ENCODE data around the gene SMIM45.
"Not testable (repeated sequence)": the region's sequence is repeated elsewhere in the genome, so short reads cannot be mapped to it uniquely, and the experiment has no call there.

SMIM45 gene

DNA sequence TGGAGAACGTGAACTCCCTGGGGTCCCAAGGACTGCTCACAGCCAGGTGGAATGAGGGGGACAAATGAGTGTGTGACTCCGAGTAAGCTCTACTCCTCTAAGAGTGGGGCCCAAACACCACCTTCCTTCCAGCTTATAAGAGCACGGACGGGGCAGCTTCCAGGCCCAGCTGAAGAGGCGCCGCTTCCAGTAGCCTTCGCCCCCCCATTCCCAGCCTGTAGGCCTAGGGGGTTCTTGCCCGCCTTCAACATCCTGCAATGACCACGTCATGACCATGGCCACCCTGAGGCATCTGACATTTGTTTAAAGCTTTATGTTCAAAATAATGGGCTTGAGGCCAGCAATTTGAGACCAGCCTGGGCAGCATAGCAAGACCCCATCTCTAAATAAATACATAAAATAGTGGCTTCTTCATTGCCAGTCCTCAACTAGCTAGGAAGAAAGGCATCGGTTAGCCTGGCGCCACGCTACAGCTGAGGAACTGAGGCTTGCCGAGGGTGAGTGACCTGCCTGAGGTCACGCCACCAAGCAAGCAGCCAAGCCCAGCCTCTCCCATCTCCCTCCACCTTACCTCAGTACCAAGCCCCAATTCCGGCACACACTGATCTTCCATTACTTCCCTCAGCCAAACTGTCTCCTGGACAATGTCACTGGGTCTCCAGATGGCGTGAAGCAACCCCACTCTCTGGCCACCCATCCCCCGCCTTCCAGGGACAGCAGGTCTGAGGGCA, 17.5 kb upstream of the SMIM45 start:
- no peak for DNase-seq (ENCODE audit: low read depth in 2 of 2)

DNA sequence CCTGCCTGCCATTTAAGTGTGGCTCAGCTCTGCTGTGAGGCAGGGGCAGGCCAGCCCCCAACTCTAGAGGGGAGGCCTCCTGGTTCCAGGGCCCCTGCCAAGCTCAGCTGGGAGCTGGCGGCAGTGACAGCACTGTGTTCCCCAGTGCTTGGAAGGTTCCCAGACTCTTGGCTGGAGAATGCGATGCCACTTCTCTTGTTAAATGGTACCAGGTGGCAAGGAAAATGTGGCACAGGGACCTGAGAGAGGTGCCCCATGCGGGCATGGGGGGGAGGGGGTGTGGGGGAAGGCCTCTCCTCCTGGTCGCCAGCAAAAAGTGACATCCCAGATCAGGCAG, 17.0 kb upstream of the SMIM45 start:
- DNase-seq (ENCODE audit: low read depth in 2 of 2), result no peak

DNA sequence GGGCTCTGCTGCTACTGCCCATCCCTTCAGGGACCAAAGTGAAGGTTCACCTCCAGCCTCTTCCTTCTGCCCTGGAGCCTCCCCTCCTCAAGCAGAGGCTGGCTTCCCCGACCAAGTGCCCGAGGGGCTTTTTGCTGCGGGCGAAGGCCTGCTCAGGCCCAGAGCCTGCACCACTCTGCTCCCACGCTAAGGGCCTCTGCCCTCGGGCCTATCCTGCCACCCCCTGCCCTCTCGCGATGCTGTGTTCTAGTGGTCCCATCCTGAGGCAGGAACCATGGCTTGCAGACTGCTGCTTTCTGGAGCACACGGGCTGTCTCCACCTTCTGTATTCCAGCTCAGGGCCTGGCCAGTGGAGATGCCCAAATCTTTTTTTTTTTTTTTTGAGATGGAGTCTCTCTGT, 16.4 kb upstream of the SMIM45 start:
- no peak for DNase-seq (ENCODE audit: low read depth in 2 of 2)

GRCh38 chr22:41936894-41937169, 15.1 kb upstream of the SMIM45 start:
- no peak for DNase-seq (ENCODE audit: low read depth in 2 of 2)

DNA sequence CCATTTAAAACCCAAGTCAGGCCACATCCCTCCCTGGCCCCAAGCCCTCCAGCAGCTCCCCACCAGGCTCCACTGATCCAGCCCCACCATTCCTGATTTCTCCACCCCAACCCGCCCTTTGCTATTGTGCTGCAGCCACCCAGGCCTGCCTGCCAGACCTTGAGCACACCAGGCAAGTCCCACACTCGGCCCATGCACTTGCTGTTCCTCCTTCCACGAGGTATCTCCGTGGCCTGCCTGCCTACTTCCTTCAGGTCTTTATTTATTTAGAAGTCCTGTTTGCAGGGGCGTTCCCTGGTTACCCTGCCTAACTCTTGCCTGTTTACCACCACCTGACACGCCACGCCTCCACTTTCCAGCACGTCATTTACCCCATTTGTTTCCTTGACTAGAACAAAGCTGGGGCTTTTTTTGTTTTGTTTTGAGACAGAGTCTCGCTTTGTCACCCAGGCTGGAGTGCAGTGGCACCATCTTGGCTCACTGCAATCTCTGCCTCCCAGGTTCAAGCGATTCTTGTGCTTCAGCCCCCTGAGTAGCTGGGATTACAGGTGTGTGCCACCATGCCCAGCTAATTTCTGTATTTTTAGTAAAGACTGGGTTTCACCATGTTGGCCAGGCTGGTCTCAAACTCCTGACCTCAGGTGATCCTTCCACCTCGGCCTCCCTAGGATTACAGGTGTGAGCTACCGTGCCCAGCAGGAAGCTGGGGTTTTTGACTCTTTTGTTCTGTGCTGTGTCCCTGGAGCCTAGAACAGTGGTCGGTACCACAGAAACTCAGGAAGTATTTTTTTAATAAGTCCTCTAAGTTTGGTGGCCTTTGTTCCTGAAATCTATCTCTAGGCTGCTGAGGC, 11.7 kb upstream of the SMIM45 start:
- DNase-seq (ENCODE audit: low read depth in 2 of 2), result peak; percentile 94 to 95

DNA sequence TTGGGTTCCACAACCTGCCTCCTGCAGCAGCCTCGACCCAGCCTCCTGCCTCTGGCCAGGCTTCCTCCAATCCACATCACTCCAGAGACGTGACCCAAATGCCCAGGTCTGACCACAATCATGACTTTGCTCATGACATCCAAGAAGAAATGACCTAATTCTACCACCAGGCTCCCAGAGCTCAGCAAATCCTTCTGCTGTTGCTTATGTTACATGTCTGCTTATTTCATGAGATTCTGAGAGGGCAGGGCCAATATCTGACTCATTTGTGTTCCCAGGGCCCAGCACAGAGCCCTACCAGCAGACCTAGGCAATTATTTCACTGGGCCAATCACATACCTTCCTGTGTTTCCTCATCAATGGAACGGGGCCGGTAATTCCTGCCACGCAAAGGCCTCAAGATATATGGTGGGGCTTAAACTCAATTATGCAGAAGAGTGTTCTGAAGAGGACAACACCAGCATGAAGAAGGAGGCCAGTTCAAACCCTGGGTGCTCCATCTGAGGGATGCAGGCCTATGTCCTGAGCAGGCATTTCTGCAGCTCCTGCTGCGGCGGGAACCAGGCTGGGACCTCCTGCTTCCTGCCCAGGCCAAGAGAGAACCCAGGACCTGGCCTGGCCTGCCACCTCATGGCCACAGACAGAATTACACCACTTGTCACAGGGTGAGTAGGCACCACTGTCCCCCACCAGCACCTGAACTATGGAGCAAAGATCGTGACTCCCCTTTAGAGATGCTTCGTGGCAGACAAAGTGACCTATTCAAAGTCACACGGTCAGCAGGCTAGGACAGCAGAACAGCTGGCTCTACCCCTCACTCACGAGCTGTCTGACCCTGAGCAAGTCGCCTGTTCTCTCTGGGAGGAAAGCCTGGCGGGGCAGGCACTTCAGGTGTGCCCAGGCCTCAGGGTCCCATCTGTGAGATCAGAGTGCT, 10.9 kb upstream of the SMIM45 start:
- DNase-seq (ENCODE audit: low read depth in 2 of 2), result peak; percentile 69 to 79

GRCh38 chr22:41943661-41944209, 8.2 kb upstream of the SMIM45 start:
- no peak for DNase-seq (ENCODE audit: low read depth in 2 of 2)

DNA sequence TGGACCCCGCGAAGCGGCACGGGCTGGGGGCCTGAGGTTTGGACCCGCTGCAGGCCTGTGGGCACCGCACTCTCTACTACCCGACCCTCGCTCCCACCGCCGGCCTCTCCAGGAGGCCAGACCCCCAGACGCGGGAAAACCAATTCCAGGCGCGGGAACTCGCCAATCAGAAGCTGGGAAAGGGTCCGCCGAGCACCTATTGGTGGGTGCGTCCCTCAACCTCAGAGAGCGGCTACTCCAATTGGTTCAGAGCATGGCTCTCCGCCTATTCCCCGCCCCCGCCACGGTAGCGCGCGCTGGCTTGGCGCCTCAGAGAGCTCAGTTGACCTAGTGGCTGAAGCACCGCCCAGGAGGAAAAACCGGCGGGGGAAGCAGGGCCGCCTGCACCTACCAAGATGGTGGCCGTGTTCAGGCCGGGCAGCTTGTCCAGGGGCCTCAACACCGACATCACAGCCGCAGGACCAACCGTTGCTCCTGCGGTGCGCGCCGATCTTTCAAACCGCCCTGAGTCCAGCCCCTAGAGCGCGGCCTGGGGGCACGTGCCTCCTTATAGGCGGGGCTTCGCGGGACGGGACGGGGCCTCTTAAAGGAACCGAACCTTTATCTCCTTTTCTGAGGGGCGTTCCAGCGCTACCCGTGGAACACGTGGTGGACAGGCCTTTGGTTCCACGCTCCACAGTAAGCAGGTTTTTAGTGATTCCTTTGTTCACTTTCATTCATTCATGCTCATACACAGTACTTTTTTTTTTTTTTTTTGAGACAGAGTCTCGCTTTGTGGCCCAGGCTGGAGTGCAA, 5.1 kb upstream of the SMIM45 start, which contains the start of gene CENPM:
TSS of gene CENPM (minus strand) at position 524 of the 795 bp plus-strand sequence. CDS start at position 448, 76 bp downstream.
- peak; percentile 91 to 93 for DNase-seq (ENCODE audit: low read depth in 2 of 2)

- DNase-seq (ENCODE audit: low read depth in 2 of 2), result no peak
Observed at GRCh38 chr22:41947424-41948080, 4.4 kb upstream of the SMIM45 start.

GRCh38 chr22:41948142-41948541, 3.8 kb upstream of the SMIM45 start:
- no peak for DNase-seq (ENCODE audit: low read depth in 2 of 2)

GRCh38 chr22:41948928-41949296, 3.0 kb upstream of the SMIM45 start:
- DNase-seq (ENCODE audit: low read depth in 2 of 2), result not testable (repeated sequence)

- no peak for DNase-seq (ENCODE audit: low read depth in 2 of 2)
Observed at GRCh38 chr22:41949297-41949965, 2.5 kb upstream of the SMIM45 start.

- no peak for DNase-seq (ENCODE audit: low read depth in 2 of 2)
Observed at GRCh38 chr22:41952713-41953112, 763 bp downstream of the SMIM45 start.

DNA sequence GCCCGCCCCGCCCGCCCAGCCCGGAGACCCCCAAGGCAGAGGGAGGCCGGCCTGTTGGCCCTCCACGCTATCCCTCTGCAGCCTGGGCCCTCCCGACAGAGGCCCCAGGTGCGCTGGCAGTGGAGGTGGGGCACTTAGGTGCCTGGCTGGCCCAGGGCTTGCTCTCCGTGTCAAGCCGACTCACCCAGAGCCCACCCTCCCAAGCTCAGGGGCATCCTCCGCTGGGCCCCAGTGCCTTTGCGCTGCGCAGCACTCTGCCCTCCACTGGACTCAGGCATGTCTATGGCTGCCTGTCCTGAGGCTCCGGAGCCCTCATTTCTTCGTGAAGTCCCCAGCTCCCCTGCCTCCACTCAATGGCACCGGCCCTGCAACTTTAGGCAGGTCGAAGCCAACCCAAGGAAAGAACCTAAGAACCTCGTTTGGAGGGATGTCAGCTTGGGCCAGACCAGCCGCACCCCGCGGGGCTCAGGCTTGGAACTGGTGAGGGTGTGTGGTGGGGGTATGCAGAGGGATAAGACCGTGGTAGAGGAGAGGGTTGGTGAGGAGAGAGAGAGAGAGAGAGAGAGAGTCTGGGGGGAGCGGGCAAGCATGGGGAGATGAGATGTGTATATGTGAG, 6.1 kb downstream of the SMIM45 start:
- DNase-seq (ENCODE audit: low read depth in 2 of 2), result no peak

GRCh38 chr22:41963453-41964111, 11.6 kb downstream of the SMIM45 start:
- no peak for DNase-seq (ENCODE audit: low read depth in 2 of 2)

DNA sequence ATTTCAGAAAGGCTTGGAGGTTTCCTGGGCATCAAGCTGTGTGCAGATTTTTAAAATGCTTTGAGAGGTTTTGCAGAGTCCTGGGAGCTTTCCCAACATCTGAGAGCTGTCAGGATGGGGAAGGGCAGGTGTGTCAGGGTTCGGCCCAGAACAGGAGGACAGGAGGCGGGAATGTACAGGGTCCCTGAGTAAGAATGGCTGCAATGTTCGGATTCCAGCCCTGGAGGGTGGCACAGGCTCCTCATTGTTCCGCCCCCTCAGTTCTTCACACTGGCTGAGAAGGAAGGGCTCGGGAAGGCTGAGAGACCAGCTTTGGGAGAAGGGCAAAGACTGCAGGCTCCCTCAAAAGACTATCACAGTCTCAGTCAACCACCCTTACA, 12.2 kb downstream of the SMIM45 start:
- DNase-seq (ENCODE audit: low read depth in 2 of 2), result no peak

GRCh38 chr22:41966225-41966606, 14.3 kb downstream of the SMIM45 start:
- no peak for DNase-seq (ENCODE audit: low read depth in 2 of 2)

- no peak for DNase-seq (ENCODE audit: low read depth in 2 of 2)
Observed at GRCh38 chr22:41966607-41967240, 14.8 kb downstream of the SMIM45 start.

DNA sequence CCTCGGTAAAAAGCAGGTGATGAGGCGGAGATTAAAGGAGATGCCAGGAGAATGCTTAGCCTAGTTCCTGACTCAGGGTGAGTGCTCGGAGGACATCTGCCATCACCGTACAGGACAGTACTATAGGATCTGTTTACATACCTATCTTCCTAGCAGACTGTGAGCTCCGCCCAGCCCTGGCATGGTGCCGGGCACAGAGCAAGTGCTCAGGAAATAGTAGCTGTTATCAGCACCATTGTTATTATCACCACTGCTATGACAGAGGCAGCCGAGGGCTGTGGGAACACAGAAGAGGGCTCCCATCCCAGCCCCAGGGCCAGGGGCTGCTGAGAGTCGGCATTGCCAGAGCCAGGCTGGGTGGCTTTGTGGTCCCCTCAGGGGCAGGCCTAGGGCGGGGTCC, 16.7 kb downstream of the SMIM45 start:
- DNase-seq (ENCODE audit: low read depth in 2 of 2), result no peak
